Measurements from ENCODE around the gene TNPO3.
"Not testable (repeated sequence)": the region's sequence is repeated elsewhere in the genome, so short reads cannot be mapped to it uniquely, and the experiment has no call there.

TNPO3 gene

GRCh38 chr7:128919881-128920799, 134.8 kb downstream of the TNPO3 start:
- DNase-seq = no peak

- no peak for DNase-seq
Observed at GRCh38 chr7:128919241-128919640, 135.7 kb downstream of the TNPO3 start.

GRCh38 chr7:128918016-128918665, 136.8 kb downstream of the TNPO3 start:
- DNase-seq = no peak

- DNase-seq = no peak
Observed at GRCh38 chr7:128917122-128917521, 137.8 kb downstream of the TNPO3 start.

- no peak for DNase-seq
Observed at GRCh38 chr7:128916643-128916915, 138.3 kb downstream of the TNPO3 start.

- DNase-seq = no peak
Observed at GRCh38 chr7:128915841-128916642, 138.9 kb downstream of the TNPO3 start.

GRCh38 chr7:128915271-128915819, 139.6 kb downstream of the TNPO3 start:
- no peak for DNase-seq

- no peak for DNase-seq
Observed at GRCh38 chr7:128914566-128915151, 140.3 kb downstream of the TNPO3 start.

- no peak for DNase-seq
Observed at GRCh38 chr7:128913870-128914565, 140.9 kb downstream of the TNPO3 start.

GRCh38 chr7:128912709-128913495, 142.0 kb downstream of the TNPO3 start:
- not testable (repeated sequence) for DNase-seq

- no peak for DNase-seq
Observed at GRCh38 chr7:128912281-128912680, 142.6 kb downstream of the TNPO3 start.

- DNase-seq = peak; percentile 44
Observed at GRCh38 chr7:128911423-128912031, 143.4 kb downstream of the TNPO3 start.

GRCh38 chr7:128910569-128910945, 144.4 kb downstream of the TNPO3 start, which contains the start of gene KCP:
KCP (minus strand) TSS chr7:128910709; CDS start chr7:128910676, 33 bp downstream.
- DNase-seq = no peak

- DNase-seq = no peak
Observed at GRCh38 chr7:128909625-128910568, 145.0 kb downstream of the TNPO3 start.

GRCh38 chr7:128908750-128909624, 145.9 kb downstream of the TNPO3 start:
- DNase-seq = no peak

- no peak for DNase-seq
Observed at GRCh38 chr7:128906766-128907559, 147.9 kb downstream of the TNPO3 start.

GRCh38 chr7:128906001-128906765, 148.7 kb downstream of the TNPO3 start:
- DNase-seq = no peak

Measured in suppressor macrophage treated with lipopolysaccharide for 4 hours (primary cell).